H9 (cell line): Measurements from ENCODE around the gene PPP2R3C. TPM values are rescaled to one million over a fixed set of nuclear protein-coding genes. Genes with fewer than 3 reads are reported as not detected.

Experiments used
- DNase-seq: peaks from one replicate; pipeline ENCODE4 v3.0.0-alpha.2; 2017
- H2AFZ ChIP-seq: one replicate; pipeline ENCODE4 v1.6.1; 2013; ENCODE audit warnings: mild to moderate bottlenecking, low read length, control low read depth, moderate library complexity
- H2AK5ac ChIP-seq: 2 replicates; pipeline ENCODE4 v1.6.1; 2013; ENCODE audit warnings: low read length, control low read depth, mixed read lengths; ENCODE audit not compliant: insufficient read length
- H2BK120ac ChIP-seq: one replicate; pipeline ENCODE4 v1.6.1; 2013; ENCODE audit warnings: low read depth, mild to moderate bottlenecking, low read length, control low read depth, inconsistent platforms; ENCODE audit not compliant: poor library complexity, severe bottlenecking
- H2BK12ac ChIP-seq: 2 replicates; pipeline ENCODE4 v1.6.1; 2013; ENCODE audit warnings: low read length, control low read depth, mixed read lengths, low read depth; ENCODE audit not compliant: insufficient read length
- H2BK15ac ChIP-seq: 2 replicates; pipeline ENCODE4 v1.6.1; 2013; ENCODE audit warnings: low read depth, low read length, control low read depth
- H2BK20ac ChIP-seq: one replicate; pipeline ENCODE4 v1.6.1; 2013; ENCODE audit warnings: low read depth, mild to moderate bottlenecking, low read length, control low read depth, inconsistent platforms; ENCODE audit not compliant: poor library complexity, severe bottlenecking
- H2BK5ac ChIP-seq: 2 replicates; pipeline ENCODE4 v1.6.1; 2013; ENCODE audit warnings: low read length, control low read depth, mixed read lengths; ENCODE audit not compliant: insufficient read length
- H3K14ac ChIP-seq: 2 replicates; pipeline ENCODE4 v1.6.1; 2013; ENCODE audit warnings: low read length, control low read depth; ENCODE audit not compliant: insufficient read depth
- H3K18ac ChIP-seq: 2 replicates; pipeline ENCODE4 v1.6.1; 2013; ENCODE audit warnings: low read depth, mild to moderate bottlenecking, mixed read lengths, low read length, control low read depth; ENCODE audit not compliant: insufficient read length
- H3K23ac ChIP-seq: 2 replicates; pipeline ENCODE4 v1.6.1; 2013; ENCODE audit warnings: low read length, control low read depth, mixed read lengths, low read depth; ENCODE audit not compliant: insufficient read length
- H3K23me2 ChIP-seq: 2 replicates; pipeline ENCODE4 v1.6.1; 2013; ENCODE audit warnings: low read depth, mild to moderate bottlenecking, mixed read lengths, low read length, control low read depth; ENCODE audit not compliant: insufficient read length, poor library complexity, severe bottlenecking
- H3K27ac ChIP-seq: 2 replicates; pipeline ENCODE4 v1.5.1; 2013; ENCODE audit warnings: low read length, control low read depth, mixed read lengths, low read depth; ENCODE audit not compliant: insufficient read length
- H3K27me3 ChIP-seq: 2 replicates; pipeline ENCODE4 v1.6.1; 2013; ENCODE audit warnings: low read length, control low read depth, inconsistent platforms; ENCODE audit not compliant: insufficient read depth
- H3K4ac ChIP-seq: 2 replicates; pipeline ENCODE4 v1.6.1; 2013; ENCODE audit warnings: low read depth, mild to moderate bottlenecking, control low read depth, inconsistent platforms, low read length, moderate library complexity
- H3K4me1 ChIP-seq: 2 replicates; pipeline ENCODE4 v1.6.1; 2013; ENCODE audit warnings: low read length, control low read depth, inconsistent platforms; ENCODE audit not compliant: insufficient read depth
- H3K4me2 ChIP-seq: 2 replicates; pipeline ENCODE4 v1.6.1; 2013; ENCODE audit warnings: low read length, control low read depth, mixed read lengths; ENCODE audit not compliant: insufficient read length, insufficient read depth
- H3K56ac ChIP-seq: 2 replicates; pipeline ENCODE4 v1.6.1; 2013; ENCODE audit warnings: low read depth, mild to moderate bottlenecking, mixed read lengths, low read length, control low read depth; ENCODE audit not compliant: insufficient read length
- H3K79me1 ChIP-seq: 2 replicates; pipeline ENCODE4 v1.6.1; 2013; ENCODE audit warnings: low read depth, mild to moderate bottlenecking, moderate library complexity, low read length, control low read depth, inconsistent platforms; ENCODE audit not compliant: insufficient read depth, poor library complexity, severe bottlenecking
- H3K79me2 ChIP-seq: 2 replicates; pipeline ENCODE4 v1.6.1; 2013; ENCODE audit warnings: low read length, control low read depth, inconsistent platforms; ENCODE audit not compliant: insufficient read depth
- H3K9ac ChIP-seq: 2 replicates; pipeline ENCODE4 v1.6.1; 2013; ENCODE audit warnings: low read length, control low read depth, mixed read lengths; ENCODE audit not compliant: insufficient read length; ENCODE audit errors: extremely low read depth
- H3K9me3 ChIP-seq: one replicate; pipeline ENCODE4 v1.6.1; 2013; ENCODE audit warnings: low read depth, low read length, inconsistent platforms; ENCODE audit not compliant: control insufficient read depth
- H3T11ph ChIP-seq: one replicate; pipeline ENCODE4 v1.6.1; 2013; ENCODE audit warnings: mild to moderate bottlenecking, low read length, control low read depth, inconsistent platforms
- H4K20me1 ChIP-seq: one replicate; pipeline ENCODE4 v1.6.1; 2013; ENCODE audit not compliant: control insufficient read depth, insufficient read length, insufficient read depth
- H4K5ac ChIP-seq: 2 replicates; pipeline ENCODE4 v1.6.1; 2013; ENCODE audit warnings: low read depth, mild to moderate bottlenecking, mixed read lengths, low read length, control low read depth; ENCODE audit not compliant: insufficient read length
- H4K8ac ChIP-seq: replicated peaks from 2 replicates; pipeline ENCODE4 v1.6.1; 2013; ENCODE audit warnings: low read length, control low read depth, mixed read lengths, low read depth; ENCODE audit not compliant: insufficient read length
- H4K91ac ChIP-seq: 2 replicates; pipeline ENCODE4 v1.6.1; 2013; ENCODE audit warnings: low read depth, mild to moderate bottlenecking, moderate library complexity, mixed read lengths, low read length, control low read depth; ENCODE audit not compliant: insufficient read length
- H3K27ac Mint-ChIP-seq, 3 experiments: 2 replicates in 2 of 3; 3 replicates in 1 of 3; pipeline ENCODE4 v1.8.0; 2020 to 2021; ENCODE audit warnings: mixed read lengths in 3 of 3, mild to moderate bottlenecking in 1 of 3, moderate library complexity in 1 of 3
- H3K27me3 Mint-ChIP-seq: 2 replicates; pipeline ENCODE4 v1.8.0; 2021; ENCODE audit warnings: low read depth, mild to moderate bottlenecking, moderate library complexity, mixed read lengths
- H3K36me3 Mint-ChIP-seq, 3 experiments: 2 replicates in 2 of 3; 3 replicates in 1 of 3; pipeline ENCODE4 v1.8.0; 2020 to 2021; ENCODE audit warnings: low read depth in 3 of 3, mixed read lengths in 3 of 3; ENCODE audit not compliant: insufficient read depth in 1 of 3
- H3K4me1 Mint-ChIP-seq, 2 experiments: 2 replicates each; pipeline ENCODE4 v1.8.0; 2020; ENCODE audit warnings: mixed read lengths in 2 of 2
- H3K4me3 Mint-ChIP-seq, 2 experiments: 2 replicates in 1 of 2; 3 replicates in 1 of 2; pipeline ENCODE4 v1.8.0; 2020 to 2021; ENCODE audit warnings: mild to moderate bottlenecking in 2 of 2, mixed read lengths in 2 of 2, moderate library complexity in 1 of 2
- H3K9me3 Mint-ChIP-seq, 2 experiments: 2 replicates in 1 of 2; 3 replicates in 1 of 2; pipeline ENCODE4 v1.8.0; 2020; ENCODE audit warnings: mild to moderate bottlenecking in 2 of 2, mixed read lengths in 2 of 2, moderate library complexity in 1 of 2
- WGBS: extraction: QIAGEN DNeasy Blood & Tissue Kit; methylation state at CpG from one replicate; pipeline ENCODE4 v1.1.7; 2013; ENCODE audit warnings: missing lambda C conversion rate, low lambda C conversion rate, mixed read lengths; ENCODE audit not compliant: insufficient read length; ENCODE audit errors: extremely low coverage; 5-methylcytosine and 5-hydroxymethylcytosine counted together
- total RNA-seq: library from RNA; stranded (reverse); gene quantifications from 2 replicates; pipeline ENCODE4 v1.2.1, GENCODE V29; 2021
- TF ChIP-seq, protein P1 (sequence below): fragments of 200-600 bp; sonication (generic); conservative IDR thresholded peaks from 3 replicates; pipeline ENCODE4 v1.8.0; 2021; ENCODE audit warnings: antibody characterized with exemption, mild to moderate bottlenecking

The PPP2R3C gene
- total RNA-seq, 1 experiment from 2014 or later, result 51.1 TPM

DNA sequence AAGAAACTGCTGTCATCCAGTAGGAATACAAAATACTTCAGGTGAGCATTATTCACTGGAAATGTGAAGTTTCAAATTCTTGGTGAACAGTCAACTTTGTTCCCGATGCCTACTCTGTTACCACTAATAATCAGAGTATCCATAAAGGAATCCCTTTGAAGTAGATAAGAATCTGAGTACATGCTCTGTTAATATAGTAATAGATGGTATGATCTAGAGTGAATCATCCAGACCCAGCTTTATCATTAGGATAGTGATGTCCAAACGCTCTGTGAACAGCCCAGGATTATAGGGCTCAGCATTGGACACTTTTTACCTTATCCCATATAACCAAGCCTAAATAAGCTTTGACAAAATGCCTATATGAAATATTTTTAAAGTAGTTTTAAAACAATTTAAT, 33.3 kb downstream of the PPP2R3C start:
- no peak overlapping the region for H4K5ac ChIP-seq
- TF ChIP-seq, protein P1, sequence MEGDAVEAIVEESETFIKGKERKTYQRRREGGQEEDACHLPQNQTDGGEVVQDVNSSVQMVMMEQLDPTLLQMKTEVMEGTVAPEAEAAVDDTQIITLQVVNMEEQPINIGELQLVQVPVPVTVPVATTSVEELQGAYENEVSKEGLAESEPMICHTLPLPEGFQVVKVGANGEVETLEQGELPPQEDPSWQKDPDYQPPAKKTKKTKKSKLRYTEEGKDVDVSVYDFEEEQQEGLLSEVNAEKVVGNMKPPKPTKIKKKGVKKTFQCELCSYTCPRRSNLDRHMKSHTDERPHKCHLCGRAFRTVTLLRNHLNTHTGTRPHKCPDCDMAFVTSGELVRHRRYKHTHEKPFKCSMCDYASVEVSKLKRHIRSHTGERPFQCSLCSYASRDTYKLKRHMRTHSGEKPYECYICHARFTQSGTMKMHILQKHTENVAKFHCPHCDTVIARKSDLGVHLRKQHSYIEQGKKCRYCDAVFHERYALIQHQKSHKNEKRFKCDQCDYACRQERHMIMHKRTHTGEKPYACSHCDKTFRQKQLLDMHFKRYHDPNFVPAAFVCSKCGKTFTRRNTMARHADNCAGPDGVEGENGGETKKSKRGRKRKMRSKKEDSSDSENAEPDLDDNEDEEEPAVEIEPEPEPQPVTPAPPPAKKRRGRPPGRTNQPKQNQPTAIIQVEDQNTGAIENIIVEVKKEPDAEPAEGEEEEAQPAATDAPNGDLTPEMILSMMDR, result no peak
- no peak overlapping the region for H4K91ac ChIP-seq
- no peaks in the 10 kb centered on the region for H3K4me1 ChIP-seq
- H3K23ac ChIP-seq, result no peak overlapping the region
- H3K27me3 ChIP-seq, result no peaks in the 10 kb centered on the region
- no peak overlapping the region for H2BK20ac ChIP-seq
- no peak overlapping the region; a peak in 1 of 5 replicates for H3K4me3 Mint-ChIP-seq
- no peak overlapping the region for H2AK5ac ChIP-seq
- no peaks in the 10 kb centered on the region for H4K20me1 ChIP-seq
- no peak for DNase-seq
- no peaks in the 10 kb centered on the region for H3K9me3 ChIP-seq
- no peak overlapping the region for H3K9ac ChIP-seq
- H4K8ac ChIP-seq, result no peak overlapping the region
- no peaks in the 10 kb centered on the region for H3K23me2 ChIP-seq
- no peak overlapping the region for H3T11ph ChIP-seq
- H2BK120ac ChIP-seq, result no peak overlapping the region
- no peak overlapping the region for H3K56ac ChIP-seq
- no peak overlapping the region for H3K14ac ChIP-seq
- H3K4ac ChIP-seq, result no peak overlapping the region
- no CpG with 5 or more reads among the region's 2 CpGs for WGBS
- H3K36me3 Mint-ChIP-seq, result peaks cover 32 to 71% (median 49%) of the 10 kb centered on the region in 3 experiments
- H3K27me3 Mint-ChIP-seq, result no peaks in the 10 kb centered on the region
- H3K79me2 ChIP-seq, result no peaks in the 10 kb centered on the region
- no peak overlapping the region for H3K4me2 ChIP-seq
- H3K4me1 Mint-ChIP-seq, result no peaks in the 10 kb centered on the region
- H2BK12ac ChIP-seq, result no peak overlapping the region
- no peak overlapping the region for H2BK5ac ChIP-seq
- no peak overlapping the region for H2BK15ac ChIP-seq
- no peaks in the 10 kb centered on the region for H3K79me1 ChIP-seq
- peak overlapping the region in 1 of 3 experiments; percentile 6; a peak in 1 of 7 replicates for H3K27ac Mint-ChIP-seq
- no peak overlapping the region for H2AFZ ChIP-seq
- no peaks in the 10 kb centered on the region for H3K9me3 Mint-ChIP-seq
- H3K18ac ChIP-seq, result no peak overlapping the region
- H3K27ac ChIP-seq, result no peak overlapping the region
